Left lung (tissue), 10 donors: ENCODE measurements around the gene SLC45A3. TPM values are rescaled to one million over a fixed set of nuclear protein-coding genes. Genes with fewer than 3 reads are reported as not detected.

Experiments
- ATAC-seq: fragments of 200-7000 bp; cut with Tn5 transposase; one replicate; pipeline ENCODE4 v1.9.1; 2020; ENCODE audit warnings: moderate library complexity
- DNase-seq, 4 donors: peaks; one replicate each; pipeline ENCODE4 v3.0.0-alpha.2; 2013 to 2020
- H3K27ac ChIP-seq, 2 donors: fragments of 200-600 bp; sonication (generic) in 1 of 2; one replicate each; pipeline versions ENCODE4 v1.5.0 to v1.8.0; 2020 to 2021
- H3K27me3 ChIP-seq, 2 donors: fragments of 200-600 bp; sonication (generic) in 1 of 2; one replicate each; pipeline versions ENCODE4 v1.5.0 to v1.8.0; 2020 to 2021
- H3K36me3 ChIP-seq, 2 donors: fragments of 200-600 bp; sonication (generic) in 1 of 2; one replicate each; pipeline versions ENCODE4 v1.5.0 to v1.8.0; 2020 to 2021
- H3K4me1 ChIP-seq, 2 donors: fragments of 200-600 bp; one replicate each; pipeline ENCODE4 v1.8.0; 2021
- H3K4me3 ChIP-seq, 2 donors: fragments of 200-600 bp; sonication (generic) in 1 of 2; one replicate each; pipeline versions ENCODE4 v1.5.0 to v1.8.0; 2020 to 2021; ENCODE audit warnings: mild to moderate bottlenecking in 1 of 2
- H3K9me3 ChIP-seq, 2 donors: fragments of 200-600 bp; sonication (generic) in 1 of 2; one replicate each; pipeline versions ENCODE4 v1.5.0 to v1.8.0; 2020 to 2021
- intact Hi-C, 2 donors: fragments of 100-400 bp; cut with DNase I; formaldehyde crosslinking; loops; one replicate each; pipeline versions ENCODE4 v1.11.2 to v1.14.2; 2022
- polyA plus RNA-seq, 6 donors: library from polyadenylated mRNA; unstranded; fragments of 120-200 nt; gene quantifications; one replicate each; pipeline ENCODE4 v1.2.1, GENCODE V29; 2013; ENCODE audit not compliant: insufficient read length in 6 of 6
- total RNA-seq, 2 donors: library from RNA; stranded (reverse); fragmentation: NEBNext Ultra II Directional; extraction: Animal tissue kit (Norgen Biotek cat#: 25700); gene quantifications; one replicate each; pipeline ENCODE4 v1.2.1, GENCODE V29; 2021
- TF ChIP-seq, protein P1 (sequence below), 2 donors: fragments of 200-600 bp; sonication (generic) in 1 of 2; IDR thresholded peaks; one replicate each; pipeline versions ENCODE4 v1.5.0 to v1.8.0; 2021; ENCODE audit warnings: antibody characterized with exemption in 2 of 2
- donor health status: DM: no; HTN: yes; CAD: no.
- donor health status: DM: no; HTN: no; CAD: no.

Gene SLC45A3
- total and polyA plus RNA-seq, 8 donors, result 4.1 to 10.7 (median 7.8) TPM

DNA sequence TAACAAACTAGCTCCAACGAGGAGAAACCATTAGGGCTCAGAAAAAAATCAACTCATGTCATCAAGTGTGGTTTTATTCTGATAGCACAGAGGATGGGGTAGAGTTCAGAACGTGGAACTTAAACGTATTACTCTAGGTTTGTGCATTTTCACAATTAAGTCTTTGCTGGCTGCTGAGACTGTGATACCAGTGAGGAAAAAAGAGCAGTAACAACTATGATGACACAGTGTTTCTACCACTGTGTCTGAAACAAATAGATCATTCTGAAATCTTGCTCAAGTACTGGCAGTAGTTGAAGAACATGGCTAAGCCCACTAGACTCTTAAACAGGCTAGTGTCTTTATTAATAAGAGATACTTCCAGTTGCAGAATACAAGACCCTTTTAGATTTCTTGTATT is 38.7 kb upstream of the SLC45A3 start:
- H3K4me1 ChIP-seq, result peaks cover 0 to 21% of the 10 kb centered on the region in 2 donors
- H3K27ac ChIP-seq, result no peak overlapping the region
- intact Hi-C loops, result loop anchor here in 1 of 2 donors (10.0 kb wide), 1 partner anchor 54 kb away; no protein-coding TSS in a partner anchor
- no peaks in the 10 kb centered on the region for H3K27me3 ChIP-seq
- H3K9me3 ChIP-seq, result no peaks in the 10 kb centered on the region
- H3K4me3 ChIP-seq, result no peak overlapping the region
- TF ChIP-seq, protein P1, sequence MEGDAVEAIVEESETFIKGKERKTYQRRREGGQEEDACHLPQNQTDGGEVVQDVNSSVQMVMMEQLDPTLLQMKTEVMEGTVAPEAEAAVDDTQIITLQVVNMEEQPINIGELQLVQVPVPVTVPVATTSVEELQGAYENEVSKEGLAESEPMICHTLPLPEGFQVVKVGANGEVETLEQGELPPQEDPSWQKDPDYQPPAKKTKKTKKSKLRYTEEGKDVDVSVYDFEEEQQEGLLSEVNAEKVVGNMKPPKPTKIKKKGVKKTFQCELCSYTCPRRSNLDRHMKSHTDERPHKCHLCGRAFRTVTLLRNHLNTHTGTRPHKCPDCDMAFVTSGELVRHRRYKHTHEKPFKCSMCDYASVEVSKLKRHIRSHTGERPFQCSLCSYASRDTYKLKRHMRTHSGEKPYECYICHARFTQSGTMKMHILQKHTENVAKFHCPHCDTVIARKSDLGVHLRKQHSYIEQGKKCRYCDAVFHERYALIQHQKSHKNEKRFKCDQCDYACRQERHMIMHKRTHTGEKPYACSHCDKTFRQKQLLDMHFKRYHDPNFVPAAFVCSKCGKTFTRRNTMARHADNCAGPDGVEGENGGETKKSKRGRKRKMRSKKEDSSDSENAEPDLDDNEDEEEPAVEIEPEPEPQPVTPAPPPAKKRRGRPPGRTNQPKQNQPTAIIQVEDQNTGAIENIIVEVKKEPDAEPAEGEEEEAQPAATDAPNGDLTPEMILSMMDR (IDR thresholded peaks at IDR 0.05), result no peak
- ATAC-seq (no peak), DNase-seq (no peak)
- peaks cover 0 to 71% of the 10 kb centered on the region in 2 donors for H3K36me3 ChIP-seq

DNA sequence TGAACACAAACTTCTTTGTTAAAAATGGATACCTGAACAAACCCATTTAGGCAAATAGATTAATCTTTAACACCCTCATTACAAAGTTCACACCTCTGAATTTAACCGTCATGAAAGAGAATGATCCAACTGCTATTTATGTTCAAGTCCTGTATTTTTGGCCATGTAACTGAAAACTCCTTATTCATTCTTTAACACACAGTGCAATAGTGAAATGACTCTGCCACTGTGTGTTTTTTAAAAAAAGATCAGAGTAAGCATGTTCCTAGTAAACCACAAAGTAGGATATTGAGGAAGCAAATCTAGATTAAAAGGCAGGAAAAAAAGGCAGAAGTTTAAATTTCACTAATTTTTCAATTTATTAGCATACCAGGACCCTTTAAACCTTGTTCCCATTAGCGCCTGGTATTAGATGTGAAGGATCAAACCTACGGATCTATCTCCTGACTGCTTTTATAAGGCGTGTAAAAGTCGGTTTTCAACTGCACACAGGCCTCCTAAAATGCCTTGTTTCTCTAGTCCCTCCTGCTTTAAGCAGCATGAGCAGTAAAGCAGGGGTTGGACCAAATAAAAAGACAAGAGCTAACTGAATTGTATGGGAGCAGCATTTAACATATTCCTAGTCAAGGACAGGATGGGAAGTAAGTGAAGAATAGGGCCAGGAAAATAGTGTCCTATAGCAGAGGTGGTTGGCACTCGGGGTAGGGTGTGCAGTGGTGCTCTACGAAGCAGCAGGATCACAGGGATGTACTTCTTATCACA is 36.2 kb upstream of the SLC45A3 start:
- Histone ChIP-seq H3K4me1 (peaks cover 0 to 23% of the 10 kb centered on the region in 2 donors), H3K4me3 (no peak overlapping the region), H3K27me3 (no peaks in the 10 kb centered on the region), H3K36me3 (peaks cover 0 to 50% of the 10 kb centered on the region in 2 donors), H3K27ac (no peak overlapping the region), H3K9me3 (no peaks in the 10 kb centered on the region)
- peak; percentile 24 for ATAC-seq
- TF ChIP-seq, protein P1 (IDR thresholded peaks at IDR 0.05), result no peak
- intact Hi-C loops, result loop anchor here in 1 of 2 donors (10.0 kb wide), 1 partner anchor 52 kb away; no protein-coding TSS in a partner anchor
- no peak for DNase-seq

DNA sequence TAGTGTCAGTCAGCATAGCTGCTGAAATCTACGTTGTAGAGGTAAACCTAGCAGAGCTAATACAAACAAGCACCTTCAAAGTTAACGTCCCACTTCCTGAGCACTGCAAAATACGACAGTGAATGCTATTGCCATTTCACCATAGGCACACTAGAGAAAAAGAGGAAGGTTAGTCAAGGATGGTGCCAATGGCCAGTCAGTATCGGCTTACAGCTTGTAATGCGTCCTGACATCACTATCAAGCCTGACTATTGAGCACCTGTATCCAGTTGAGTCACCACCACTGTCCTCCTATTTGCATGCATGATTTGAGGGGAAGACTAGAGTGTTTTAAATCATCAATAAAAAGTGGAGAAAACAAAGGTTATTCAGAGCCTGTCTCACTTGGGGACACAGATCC is 35.3 kb upstream of the SLC45A3 start:
- DNase-seq (no peak), ATAC-seq (peak; percentile 27)
- intact Hi-C loops, result loop anchor here in 1 of 2 donors (10.0 kb wide), 1 partner anchor 51 kb away; no protein-coding TSS in a partner anchor
- Histone ChIP-seq H3K9me3 (no peaks in the 10 kb centered on the region), H3K27ac (no peak overlapping the region), H3K27me3 (no peaks in the 10 kb centered on the region), H3K36me3 (peaks cover 0 to 41% of the 10 kb centered on the region in 2 donors), H3K4me1 (peaks cover 0 to 23% of the 10 kb centered on the region in 2 donors), H3K4me3 (no peak overlapping the region)
- TF ChIP-seq, protein P1 (IDR thresholded peaks at IDR 0.05), result no peak

DNA sequence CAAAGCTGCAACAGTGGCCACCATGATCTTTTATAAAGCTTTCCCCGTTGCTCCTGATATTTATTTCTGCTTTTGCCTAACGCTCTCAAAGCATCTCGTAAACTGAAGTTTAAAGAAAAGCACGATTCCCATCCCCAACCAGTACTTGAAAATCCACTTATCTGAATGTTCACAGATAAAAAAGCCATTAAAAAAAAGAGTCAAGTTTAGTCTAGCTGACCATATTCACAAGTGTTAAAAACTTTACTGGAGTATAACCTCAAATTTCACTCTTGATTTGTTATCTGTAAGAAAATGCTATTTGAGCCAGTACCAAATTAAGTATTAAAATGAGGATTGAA is 34.6 kb upstream of the SLC45A3 start:
- peaks cover 0 to 34% of the 10 kb centered on the region in 2 donors for H3K36me3 ChIP-seq
- intact Hi-C loops, result loop anchor here in 1 of 2 donors (10.0 kb wide), 1 partner anchor 50 kb away; no protein-coding TSS in a partner anchor
- ATAC-seq (no peak), DNase-seq (no peak)
- no peaks in the 10 kb centered on the region for H3K9me3 ChIP-seq
- H3K4me1 ChIP-seq, result peaks cover 0 to 23% of the 10 kb centered on the region in 2 donors
- TF ChIP-seq, protein P1 (IDR thresholded peaks at IDR 0.05), result no peak
- H3K27ac ChIP-seq, result no peak overlapping the region
- no peaks in the 10 kb centered on the region for H3K27me3 ChIP-seq
- no peak overlapping the region for H3K4me3 ChIP-seq

DNA sequence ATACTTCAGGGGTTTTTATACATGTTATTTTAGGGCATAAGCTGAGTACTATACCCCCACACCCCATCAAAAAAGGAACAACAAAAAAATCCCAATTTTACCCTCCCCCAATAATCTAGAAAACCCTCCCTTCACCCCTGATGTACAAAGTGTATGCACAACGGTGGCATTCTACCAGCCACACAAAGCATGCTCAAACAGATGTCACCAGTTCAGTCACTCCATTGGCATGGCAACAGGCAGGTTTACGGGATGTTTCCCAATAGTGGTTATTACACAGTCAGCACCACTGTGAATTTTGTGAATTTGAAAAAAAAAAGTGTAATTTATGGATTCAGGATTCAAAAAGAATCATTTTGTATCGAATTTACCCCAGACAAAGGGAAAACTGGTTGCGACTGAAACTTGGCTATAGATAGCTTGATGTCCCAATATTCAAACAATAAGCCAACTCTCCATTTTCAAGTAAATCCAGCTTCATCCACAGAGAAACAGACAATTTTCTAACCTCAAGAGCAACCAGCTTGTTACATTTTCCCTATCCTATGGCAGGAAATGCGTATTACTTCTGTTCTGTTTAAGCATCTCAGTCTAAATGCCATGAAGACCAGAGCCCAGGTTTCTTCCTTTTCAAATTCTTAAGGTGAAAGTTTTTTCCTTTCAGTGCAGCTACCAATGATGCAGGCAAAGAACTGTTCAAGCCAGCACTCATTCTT is 34.0 kb upstream of the SLC45A3 start:
- Histone ChIP-seq H3K27me3 (no peaks in the 10 kb centered on the region), H3K36me3 (peaks cover 0 to 29% of the 10 kb centered on the region in 2 donors), H3K4me3 (no peak overlapping the region), H3K27ac (no peak overlapping the region), H3K4me1 (peaks cover 0 to 23% of the 10 kb centered on the region in 2 donors), H3K9me3 (no peaks in the 10 kb centered on the region)
- TF ChIP-seq, protein P1 (IDR thresholded peaks at IDR 0.05), result no peak
- intact Hi-C loops, result loop anchor here in 1 of 2 donors (10.0 kb wide), 1 partner anchor 50 kb away; no protein-coding TSS in a partner anchor
- ATAC-seq, result peak; percentile 34
- peak in 1 of 4 donors; percentile 57 for DNase-seq
